ENCODE results near the gene COL17A1.

Gene COL17A1

GRCh38 chr10:104085801-104086400 lies at the start of gene COL17A1:
TSS of gene COL17A1 (minus strand) at chr10:104085880. CDS start at chr10:104080673, 5,207 bp downstream.
- no peak for DNase-seq

- DNase-seq = no peak
Observed at GRCh38 chr10:104130041-104130440, 44.4 kb upstream of the COL17A1 start.

- no peak for DNase-seq
Observed at GRCh38 chr10:104128214-104128613, 42.5 kb upstream of the COL17A1 start.

- no peak for DNase-seq
Observed at GRCh38 chr10:104127411-104127810, 41.7 kb upstream of the COL17A1 start.

- no peak for DNase-seq
Observed at GRCh38 chr10:104123397-104123796, 37.7 kb upstream of the COL17A1 start.

- no peak for DNase-seq
Observed at GRCh38 chr10:104122225-104123107, 36.8 kb upstream of the COL17A1 start.

- DNase-seq = peak; percentile 99
Observed at GRCh38 chr10:104121485-104122224, 36.0 kb upstream of the COL17A1 start, which contains the start of gene SFR1. TSS of gene SFR1 (plus strand) at chr10:104122171. CDS start at chr10:104122184, 13 bp downstream.

- peak; percentile 93 for DNase-seq
Observed at GRCh38 chr10:104120903-104121484, 35.3 kb upstream of the COL17A1 start.

- no peak for DNase-seq
Observed at GRCh38 chr10:104120512-104120902, 34.8 kb upstream of the COL17A1 start.

GRCh38 chr10:104119996-104120395 lies 34.3 kb upstream of the COL17A1 start:
- DNase-seq = no peak

GRCh38 chr10:104117839-104118323 lies 32.2 kb upstream of the COL17A1 start:
- no peak for DNase-seq

- DNase-seq = no peak
Observed at GRCh38 chr10:104113376-104113956, 27.8 kb upstream of the COL17A1 start.

GRCh38 chr10:104109908-104110662 lies 24.4 kb upstream of the COL17A1 start:
- no peak for DNase-seq

GRCh38 chr10:104104926-104105325 lies 19.2 kb upstream of the COL17A1 start:
- no peak for DNase-seq

- DNase-seq = no peak
Observed at GRCh38 chr10:104104418-104104817, 18.7 kb upstream of the COL17A1 start.

- DNase-seq = no peak
Observed at GRCh38 chr10:104103956-104104355, 18.3 kb upstream of the COL17A1 start.

GRCh38 chr10:104101902-104102301 lies 16.2 kb upstream of the COL17A1 start:
- DNase-seq = no peak

GRCh38 chr10:104100795-104101194 lies 15.1 kb upstream of the COL17A1 start:
- no peak for DNase-seq

- DNase-seq = no peak
Observed at GRCh38 chr10:104099941-104100340, 14.3 kb upstream of the COL17A1 start.

- DNase-seq = no peak
Observed at GRCh38 chr10:104099269-104099668, 13.6 kb upstream of the COL17A1 start.

- DNase-seq = no peak
Observed at GRCh38 chr10:104098358-104098925, 12.8 kb upstream of the COL17A1 start.

Data from right hindlimb (tissue), 1 donor.